CD14-positive monocyte (primary cell): ENCODE results near the gene WASHC4. TPM values are rescaled to one million over a fixed set of nuclear protein-coding genes. Genes with fewer than 3 reads are reported as not detected.

Source experiments
- DNase-seq, 3 donors: peaks; one replicate each; pipeline ENCODE4 v3.0.0-alpha.2; 2011 to 2022
- H2AFZ ChIP-seq: 2 replicates; pipeline ENCODE4 v1.6.0; 2012; ENCODE audit warnings: mild to moderate bottlenecking, low read depth, low read length, inconsistent platforms; ENCODE audit not compliant: insufficient read depth, poor library complexity, severe bottlenecking
- H3K27ac ChIP-seq, 2 donors: 1 replicate in 1 of 2; 2 replicates in 1 of 2; pipeline ENCODE4 v1.5.1; 2012 to 2013; ENCODE audit warnings: low read length in 2 of 2, control low read depth in 1 of 2, inconsistent platforms in 1 of 2, low read depth in 1 of 2, mild to moderate bottlenecking in 1 of 2
- H3K27me3 ChIP-seq, 2 donors: one replicate each; pipeline versions ENCODE4 v1.6.0 to v1.6.1; 2011 to 2013; ENCODE audit warnings: low read length in 2 of 2; ENCODE audit not compliant: control insufficient read depth in 2 of 2, insufficient read depth in 2 of 2
- H3K36me3 ChIP-seq, 2 donors: replicated peaks in 1 of 2; 1 replicate in 1 of 2; 2 replicates in 1 of 2; pipeline versions ENCODE4 v1.5.1 to v1.6.1; 2012 to 2013; ENCODE audit warnings: low read length in 2 of 2, control low read depth in 1 of 2, inconsistent platforms in 1 of 2, mild to moderate bottlenecking in 1 of 2; ENCODE audit not compliant: insufficient read depth in 2 of 2, control insufficient read depth in 1 of 2
- H3K4me1 ChIP-seq, 2 donors: 1 replicate in 1 of 2; 2 replicates in 1 of 2; pipeline versions ENCODE4 v1.5.1 to v1.6.1; 2012 to 2013; ENCODE audit warnings: low read length in 2 of 2, control low read depth in 1 of 2, inconsistent platforms in 1 of 2, mild to moderate bottlenecking in 1 of 2, moderate library complexity in 1 of 2; ENCODE audit not compliant: insufficient read depth in 2 of 2, control insufficient read depth in 1 of 2
- H3K4me2 ChIP-seq: replicated peaks from 2 replicates; pipeline ENCODE3; 2012; ENCODE audit warnings: low read length, moderate library complexity, mild to moderate bottlenecking; ENCODE audit not compliant: poor library complexity, severe bottlenecking; ENCODE audit errors: extremely low read depth
- H3K4me3 ChIP-seq, 3 experiments: fragments of 200-600 bp in 1 of 3; sonication (generic) in 1 of 3; replicated peaks in 1 of 3; 1 replicate in 2 of 3; 2 replicates in 1 of 3; pipeline ENCODE4 v1.5.1; 2011 to 2013; ENCODE audit warnings: low read length in 3 of 3, mild to moderate bottlenecking in 3 of 3, control low read depth in 2 of 3, low read depth in 2 of 3, inconsistent platforms in 1 of 3, moderate library complexity in 1 of 3
- H3K79me2 ChIP-seq: 2 replicates; pipeline ENCODE4 v1.6.0; 2012; ENCODE audit warnings: mild to moderate bottlenecking, control low read depth, inconsistent platforms, low read length, moderate library complexity; ENCODE audit not compliant: insufficient read depth
- H3K9ac ChIP-seq: 2 replicates; pipeline ENCODE4 v1.6.0; 2017; ENCODE audit warnings: low read length, mild to moderate bottlenecking; ENCODE audit not compliant: insufficient read depth, poor library complexity, severe bottlenecking
- H3K9me3 ChIP-seq, 2 donors: replicated peaks in 1 of 2; 1 replicate in 1 of 2; 2 replicates in 1 of 2; pipeline versions ENCODE4 v1.5.1 to v1.6.1; 2012 to 2013; ENCODE audit warnings: low read length in 2 of 2, control low read depth in 1 of 2; ENCODE audit not compliant: control insufficient read depth in 1 of 2, insufficient read depth in 1 of 2
- H4K20me1 ChIP-seq: 2 replicates; pipeline ENCODE4 v1.6.0; 2012; ENCODE audit warnings: mild to moderate bottlenecking, low read length, control low read depth, moderate library complexity; ENCODE audit not compliant: insufficient read depth
- H3K27ac Mint-ChIP-seq, 7 donors: one replicate each; pipeline ENCODE4 v1.8.0; 2020; ENCODE audit warnings: mild to moderate bottlenecking in 7 of 7, mixed read lengths in 7 of 7, moderate library complexity in 6 of 7, inconsistent platforms in 2 of 7
- H3K27me3 Mint-ChIP-seq, 3 donors: one replicate each; pipeline ENCODE4 v1.8.0; 2021 to 2022; ENCODE audit warnings: low read depth in 3 of 3, mild to moderate bottlenecking in 3 of 3, mixed read lengths in 3 of 3, moderate library complexity in 3 of 3, inconsistent platforms in 1 of 3
- H3K36me3 Mint-ChIP-seq, 2 donors: one replicate each; pipeline ENCODE4 v1.8.0; 2020; ENCODE audit warnings: mixed read lengths in 2 of 2, inconsistent platforms in 1 of 2, mild to moderate bottlenecking in 1 of 2
- H3K4me1 Mint-ChIP-seq: one replicate; pipeline ENCODE4 v1.8.0; 2020; ENCODE audit warnings: mild to moderate bottlenecking, mixed read lengths
- H3K4me3 Mint-ChIP-seq, 2 donors: one replicate each; pipeline ENCODE4 v1.8.0; 2020; ENCODE audit warnings: mild to moderate bottlenecking in 2 of 2, mixed read lengths in 2 of 2, moderate library complexity in 1 of 2
- H3K9me3 Mint-ChIP-seq, 7 donors: one replicate each; pipeline ENCODE4 v1.8.0; 2020 to 2022; ENCODE audit warnings: mixed read lengths in 7 of 7, mild to moderate bottlenecking in 6 of 7, moderate library complexity in 6 of 7, inconsistent platforms in 2 of 7
- CTCF ChIP-seq: fragments of 200-600 bp; IDR thresholded peaks from one replicate; pipeline ENCODE4 v1.8.0; 2022; ENCODE audit warnings: antibody characterized with exemption, mild to moderate bottlenecking
- WGBS: methylation state at CpG from one replicate; pipeline ENCODE4 v1.1.5; 2013; ENCODE audit warnings: missing lambda C conversion rate; ENCODE audit not compliant: insufficient coverage; 5-methylcytosine and 5-hydroxymethylcytosine counted together
- intact Hi-C, 2 donors: fragments of 100-400 bp; cut with micrococcal nuclease; formaldehyde crosslinking; loops; one replicate each; pipeline versions ENCODE4 v1.15.0 to v1.15.1; 2023
- polyA plus RNA-seq, 3 donors: library from polyadenylated mRNA; depleted of rRNA in 1 of 3; unstranded in 2 of 3; stranded (reverse) in 1 of 3; fragments of 300-500 nt in 2 of 3; fragments of >200 nt in 1 of 3; fragmentation: Illumina TruSeq in 2 of 3; gene quantifications; 1 replicate in 2 of 3; 2 replicates in 1 of 3; pipeline ENCODE4 v1.2.3, GENCODE V29; 2012 to 2021

The WASHC4 gene
- polyA plus RNA-seq, 3 donors, result 62.6 to 95.3 (median 69.0) TPM

GRCh38 chr12:105214670-105215375 is 107.3 kb downstream of the WASHC4 start:
- no peak overlapping the region for H3K27ac ChIP-seq
- DNase-seq, result no peak
- H3K27ac Mint-ChIP-seq, result no peak overlapping the region
- no peak for TF ChIP-seq CTCF
- no peak overlapping the region for H3K4me2 ChIP-seq
- no peaks in the 10 kb centered on the region for H3K4me1 Mint-ChIP-seq
- intact Hi-C loops, result no loop called here
- H3K4me1 ChIP-seq, result no peaks in the 10 kb centered on the region
- no peak overlapping the region for H3K4me3 ChIP-seq
- H3K36me3 ChIP-seq, result peaks cover 51 to 85% of the 10 kb centered on the region in 2 donors
- H3K9me3 ChIP-seq, result no peaks in the 10 kb centered on the region
- H3K9me3 Mint-ChIP-seq, result no peaks in the 10 kb centered on the region
- H3K79me2 ChIP-seq, result no peaks in the 10 kb centered on the region
- no peak overlapping the region for H3K9ac ChIP-seq
- peaks cover 0 to 4% (median 0%) of the 10 kb centered on the region in 3 donors for H3K27me3 Mint-ChIP-seq
- H3K36me3 Mint-ChIP-seq, result peaks cover 55 to 63% of the 10 kb centered on the region in 2 donors
- no peaks in the 10 kb centered on the region for H3K27me3 ChIP-seq
- H2AFZ ChIP-seq, result no peak overlapping the region
- no peak overlapping the region for H3K4me3 Mint-ChIP-seq
- WGBS, result 92% methylated on average over 5 of the region's 9 CpGs
- peaks cover 3% of the 10 kb centered on the region for H4K20me1 ChIP-seq

GRCh38 chr12:105218434-105218833 is 110.9 kb downstream of the WASHC4 start:
- Histone ChIP-seq H4K20me1 (peaks cover 18% of the 10 kb centered on the region), H3K79me2 (no peaks in the 10 kb centered on the region), H3K4me2 (no peak overlapping the region), H3K4me3 (no peak overlapping the region), H3K27me3 (no peaks in the 10 kb centered on the region), H3K4me1 (peaks cover 6 to 8% of the 10 kb centered on the region in 2 donors), H3K27ac (no peak overlapping the region), H3K9ac (no peak overlapping the region), H3K36me3 (peaks cover 46 to 90% of the 10 kb centered on the region in 2 donors), H2AFZ (no peak overlapping the region), H3K9me3 (no peaks in the 10 kb centered on the region)
- DNase-seq, result no peak
- intact Hi-C loops, result no loop called here
- peaks cover 0 to 4% (median 1%) of the 10 kb centered on the region in 3 donors for H3K27me3 Mint-ChIP-seq
- H3K9me3 Mint-ChIP-seq, result no peaks in the 10 kb centered on the region
- peaks cover 63 to 78% of the 10 kb centered on the region in 2 donors for H3K36me3 Mint-ChIP-seq
- H3K4me1 Mint-ChIP-seq, result peaks cover 9% of the 10 kb centered on the region
- H3K27ac Mint-ChIP-seq, result peak overlapping the region in 3 of 7 donors; percentile 2 to 44 (median 23)
- no peak for TF ChIP-seq CTCF
- WGBS, result 89% methylated on average over 7 of the region's 7 CpGs
- no peak overlapping the region for H3K4me3 Mint-ChIP-seq

Other genes with a start within 250 kb of the WASHC4 start
- gene SLC41A2, start 149.4 kb upstream of the WASHC4 start, polyA plus RNA-seq, result under 1 TPM in 2 of 3 donors, not detected in 1; 0.08 to 0.27 TPM
- 10 to 100 TPM in 2 of 3 donors, 1 to 10 TPM in 1; 2.6 to 14.0 (median 12.0) TPM for gene NOPCHAP1, start 121.4 kb upstream of the WASHC4 start, polyA plus RNA-seq
- gene ALDH1L2, start 23.3 kb upstream of the WASHC4 start, polyA plus RNA-seq, result under 1 TPM in 2 of 3 donors, not detected in 1; 0.03 to 0.20 TPM
- 10 to 100 TPM in 1 of 3 donors, 1 to 10 TPM in 2; 6.4 to 19.8 (median 9.0) TPM for gene APPL2, start 128.4 kb downstream of the WASHC4 start, polyA plus RNA-seq
- under 1 TPM; 0.45 to 0.73 (median 0.73) TPM for gene C12orf75, start 223.0 kb downstream of the WASHC4 start, polyA plus RNA-seq